SU-DHL-6 (cell line): ENCODE results near the gene GRB10.

ENCODE experiments used
- H2AFZ ChIP-seq: fragments of 200-600 bp; sonication (generic); 2 replicates; pipeline ENCODE4 v1.6.1; 2014; ENCODE audit warnings: low read depth, mild to moderate bottlenecking, moderate library complexity, mixed read lengths, antibody characterized with exemption, low read length; ENCODE audit not compliant: severe bottlenecking
- H3F3A ChIP-seq: fragments of 200-600 bp; shearing (Covaris generic); 2 replicates; pipeline ENCODE4 v1.6.0; 2016; ENCODE audit warnings: antibody characterized with exemption, mild to moderate bottlenecking; ENCODE audit not compliant: insufficient read depth
- H3K27ac ChIP-seq: fragments of 200-600 bp; sonication (generic); 2 replicates; pipeline ENCODE4 v1.5.1; 2016; ENCODE audit warnings: low read depth, mild to moderate bottlenecking, low read length, moderate library complexity, mixed read lengths
- H3K27me3 ChIP-seq: fragments of 200-600 bp; sonication (generic), shearing (Covaris generic); 2 replicates; pipeline ENCODE4 v1.6.0; 2014; ENCODE audit warnings: mild to moderate bottlenecking, low read length
- H3K36me3 ChIP-seq: fragments of 200-600 bp; sonication (generic); 2 replicates; pipeline ENCODE4 v1.6.1; 2014; ENCODE audit warnings: mild to moderate bottlenecking, low read length, mixed read lengths
- H3K4me2 ChIP-seq: fragments of 300-600, 200-600 bp; shearing (Covaris generic), sonication (generic); 2 replicates; pipeline ENCODE4 v1.6.0; 2014; ENCODE audit warnings: low read length, low read depth, mild to moderate bottlenecking; ENCODE audit not compliant: poor library complexity, severe bottlenecking
- H3K4me3 ChIP-seq: fragments of 200-600 bp; sonication (generic); 2 replicates; pipeline ENCODE4 v1.5.1; 2014; ENCODE audit warnings: antibody characterized with exemption, low read length, mild to moderate bottlenecking, mixed read lengths; ENCODE audit not compliant: insufficient read depth, poor library complexity, severe bottlenecking
- H3K79me2 ChIP-seq: fragments of 200-600 bp; sonication (generic); 2 replicates; pipeline ENCODE4 v1.6.1; 2014; ENCODE audit warnings: mild to moderate bottlenecking, low read length, moderate library complexity; ENCODE audit not compliant: insufficient read depth
- H3K9ac ChIP-seq: fragments of 200-600 bp; sonication (generic); 2 replicates; pipeline ENCODE4 v1.7.0; 2014; ENCODE audit warnings: mild to moderate bottlenecking, low read length
- H3K9me2 ChIP-seq: fragments of 200-600 bp; sonication (generic); replicated peaks from 2 replicates; pipeline ENCODE4 v1.6.1; 2014; ENCODE audit warnings: low read length; ENCODE audit not compliant: insufficient read depth
- H3K9me3 ChIP-seq: fragments of 200-600 bp; sonication (generic); 2 replicates; pipeline ENCODE4 v1.6.1; 2014; ENCODE audit warnings: low read length, mixed read lengths; ENCODE audit not compliant: insufficient read depth
- H4K20me1 ChIP-seq: fragments of 200-600 bp; sonication (generic); 2 replicates; pipeline ENCODE4 v1.6.1; 2014; ENCODE audit warnings: low read depth, mild to moderate bottlenecking, antibody characterized with exemption, low read length, moderate library complexity, mixed read lengths
- EZH2phosphoT487 ChIP-seq: fragments of 200-600 bp; sonication (generic), shearing (Covaris generic); conservative IDR thresholded peaks from 2 replicates; pipeline ENCODE4 v1.6.1; 2018; ENCODE audit warnings: mild to moderate bottlenecking, antibody characterized with exemption, low read length, moderate library complexity, mixed read lengths
- TF ChIP-seq, protein P1 (sequence below): fragments of 200-600 bp; sonication (generic); IDR thresholded peaks from one replicate; pipeline ENCODE4 v1.5.1; 2017; ENCODE audit warnings: antibody characterized with exemption, mild to moderate bottlenecking, low read length, moderate library complexity; ENCODE audit not compliant: insufficient read depth, poor library complexity, severe bottlenecking

Gene GRB10

DNA sequence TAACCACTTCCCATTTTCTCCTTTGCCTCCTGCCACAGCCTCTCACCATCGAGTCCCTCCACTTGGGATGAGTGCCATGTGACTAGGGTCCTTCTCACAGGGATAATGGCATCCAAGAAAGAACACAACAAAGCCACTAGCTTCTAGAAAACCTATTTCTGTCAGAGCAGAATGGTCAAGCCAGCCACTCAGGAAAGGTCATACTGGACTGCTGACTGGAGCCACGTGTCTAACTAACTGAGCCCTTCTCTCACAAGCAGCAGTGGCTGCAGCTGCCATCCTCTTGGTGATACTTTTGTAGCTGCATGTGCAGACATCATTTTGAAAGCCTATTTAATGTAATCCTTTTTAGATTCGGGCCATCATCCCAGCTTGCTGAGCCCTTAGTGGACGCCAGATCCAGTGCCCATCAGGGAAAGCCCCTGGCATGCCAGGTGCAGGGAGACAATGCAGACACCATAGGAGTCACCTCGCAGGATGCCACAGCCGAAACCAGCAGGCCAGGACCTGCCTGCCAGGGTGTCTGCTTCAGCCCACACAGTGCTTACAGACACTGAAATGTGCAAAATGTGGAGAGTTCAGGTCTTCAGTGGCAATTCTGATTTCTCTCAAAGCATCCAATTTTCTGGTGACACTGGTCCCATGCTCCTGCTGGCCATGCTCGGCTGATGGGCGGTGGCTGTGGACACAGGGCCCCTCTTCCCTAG is 119.1 kb downstream of the GRB10 start:
- Histone ChIP-seq H2AFZ (no peak overlapping the region), H3K9me2 (no peaks in the 10 kb centered on the region), H3K9me3 (no peaks in the 10 kb centered on the region), H3K4me2 (no peak overlapping the region), H3K79me2 (no peaks in the 10 kb centered on the region), H3K36me3 (no peaks in the 10 kb centered on the region), H4K20me1 (no peaks in the 10 kb centered on the region), H3K27ac (no peak overlapping the region), H3K4me3 (no peak overlapping the region), H3K27me3 (no peaks in the 10 kb centered on the region), H3F3A (no peaks in the 10 kb centered on the region), H3K9ac (no peak overlapping the region)
- TF ChIP-seq, protein P1, sequence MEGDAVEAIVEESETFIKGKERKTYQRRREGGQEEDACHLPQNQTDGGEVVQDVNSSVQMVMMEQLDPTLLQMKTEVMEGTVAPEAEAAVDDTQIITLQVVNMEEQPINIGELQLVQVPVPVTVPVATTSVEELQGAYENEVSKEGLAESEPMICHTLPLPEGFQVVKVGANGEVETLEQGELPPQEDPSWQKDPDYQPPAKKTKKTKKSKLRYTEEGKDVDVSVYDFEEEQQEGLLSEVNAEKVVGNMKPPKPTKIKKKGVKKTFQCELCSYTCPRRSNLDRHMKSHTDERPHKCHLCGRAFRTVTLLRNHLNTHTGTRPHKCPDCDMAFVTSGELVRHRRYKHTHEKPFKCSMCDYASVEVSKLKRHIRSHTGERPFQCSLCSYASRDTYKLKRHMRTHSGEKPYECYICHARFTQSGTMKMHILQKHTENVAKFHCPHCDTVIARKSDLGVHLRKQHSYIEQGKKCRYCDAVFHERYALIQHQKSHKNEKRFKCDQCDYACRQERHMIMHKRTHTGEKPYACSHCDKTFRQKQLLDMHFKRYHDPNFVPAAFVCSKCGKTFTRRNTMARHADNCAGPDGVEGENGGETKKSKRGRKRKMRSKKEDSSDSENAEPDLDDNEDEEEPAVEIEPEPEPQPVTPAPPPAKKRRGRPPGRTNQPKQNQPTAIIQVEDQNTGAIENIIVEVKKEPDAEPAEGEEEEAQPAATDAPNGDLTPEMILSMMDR = no peak
- no peak for TF ChIP-seq EZH2phosphoT487

DNA sequence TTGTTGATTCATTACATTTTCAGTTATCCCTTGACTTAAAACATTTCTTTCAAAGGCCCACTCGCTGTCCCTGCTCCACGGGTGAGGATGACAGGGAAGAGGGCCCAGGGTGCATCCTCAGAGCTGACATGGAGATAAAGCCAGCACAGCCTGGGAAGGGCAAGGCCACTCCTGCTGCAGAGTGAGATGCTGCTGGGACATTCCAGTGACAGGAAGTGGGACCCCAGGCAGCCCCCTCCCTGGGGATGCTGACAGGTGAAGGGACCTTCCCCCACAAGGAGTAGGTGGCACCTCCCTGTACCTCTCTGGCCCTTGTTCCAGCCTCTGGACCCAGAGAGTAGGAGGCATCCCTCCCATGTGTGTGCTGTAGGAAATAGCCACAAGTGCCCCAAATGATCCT is 119.7 kb downstream of the GRB10 start:
- Histone ChIP-seq H3F3A (no peaks in the 10 kb centered on the region), H3K4me2 (no peak overlapping the region), H2AFZ (no peak overlapping the region), H3K4me3 (no peak overlapping the region), H3K79me2 (no peaks in the 10 kb centered on the region), H3K27me3 (no peaks in the 10 kb centered on the region), H3K9ac (no peak overlapping the region), H3K9me3 (no peaks in the 10 kb centered on the region), H3K36me3 (no peaks in the 10 kb centered on the region), H3K27ac (no peak overlapping the region), H4K20me1 (no peaks in the 10 kb centered on the region), H3K9me2 (no peaks in the 10 kb centered on the region)
- no peak for TF ChIP-seq EZH2phosphoT487
- TF ChIP-seq, protein P1 = no peak

DNA sequence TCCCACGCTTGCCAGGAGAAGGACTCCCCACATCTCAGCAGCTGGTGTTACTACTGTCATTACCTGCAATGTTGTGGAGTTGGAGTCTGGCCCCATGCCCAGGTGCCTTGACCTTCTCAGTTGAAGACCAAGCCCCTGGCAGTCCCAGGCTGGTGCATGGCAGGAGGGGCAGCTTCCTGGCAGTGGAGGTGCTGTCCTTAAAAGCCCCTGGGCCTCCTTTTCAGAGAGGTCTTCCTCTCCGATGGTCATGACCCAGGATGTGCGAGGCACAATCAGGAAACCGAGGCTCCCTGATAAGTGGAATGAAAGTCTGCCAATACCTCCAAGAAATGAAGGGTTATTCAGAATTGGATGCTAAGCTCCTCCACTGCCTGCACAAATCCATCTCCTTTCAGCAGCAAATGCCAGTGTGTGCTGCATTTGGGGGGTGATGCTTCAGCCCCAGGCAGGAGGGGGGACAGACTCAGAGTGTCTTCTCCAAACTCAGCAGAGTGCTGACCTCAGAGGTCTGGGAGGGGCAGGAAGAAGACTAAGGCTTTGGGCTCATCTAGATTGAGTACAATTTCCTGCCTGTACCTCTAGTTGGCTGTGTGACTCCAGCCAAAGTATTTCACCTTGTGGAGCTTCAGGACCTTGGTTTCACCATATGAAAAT is 120.5 kb downstream of the GRB10 start:
- no peak overlapping the region for H3K4me3 ChIP-seq
- H3K9me3 ChIP-seq = no peaks in the 10 kb centered on the region
- TF ChIP-seq EZH2phosphoT487 = no peak
- TF ChIP-seq, protein P1 = no peak
- no peak overlapping the region for H2AFZ ChIP-seq
- no peaks in the 10 kb centered on the region for H3K9me2 ChIP-seq
- H3K36me3 ChIP-seq = no peaks in the 10 kb centered on the region
- H3K27ac ChIP-seq = no peak overlapping the region
- H4K20me1 ChIP-seq = no peaks in the 10 kb centered on the region
- H3K9ac ChIP-seq = no peak overlapping the region
- no peaks in the 10 kb centered on the region for H3K79me2 ChIP-seq
- H3K4me2 ChIP-seq = no peak overlapping the region
- H3K27me3 ChIP-seq = no peaks in the 10 kb centered on the region
- H3F3A ChIP-seq = no peaks in the 10 kb centered on the region
